Hematopoietic multipotent progenitor cell (in vitro differentiated cells): ENCODE measurements around the gene PHTF1. TPM values are rescaled to one million over a fixed set of nuclear protein-coding genes. Genes with fewer than 3 reads are reported as not detected.
A peak's percentile ranks its signal among the peaks of the same experiment; 100 is the strongest.
"Not testable (repeated sequence)": the region's sequence is repeated elsewhere in the genome, so short reads cannot be mapped to it uniquely, and the experiment has no call there.

Experiments used
- DNase-seq, 3 donors: peaks; one replicate each; pipeline ENCODE4 v3.0.0-alpha.2; 2011 to 2015; ENCODE audit warnings: low read depth in 2 of 3, low spot score in 2 of 3
- total RNA-seq: library from RNA; depleted of rRNA; stranded (reverse); fragments of >200 nt; gene quantifications from one replicate; pipeline ENCODE4 v1.2.3, GENCODE V29; 2012

Gene PHTF1
- total RNA-seq, 1 donor = 41.5 TPM

GRCh38 chr1:113734357-113735055 is 24.8 kb downstream of the PHTF1 start:
- DNase-seq = no peak

GRCh38 chr1:113732802-113733201 is 26.5 kb downstream of the PHTF1 start:
- no peak for DNase-seq

GRCh38 chr1:113721010-113721409 is 38.3 kb downstream of the PHTF1 start:
- DNase-seq = no peak

- not testable (repeated sequence) for DNase-seq
Measured at GRCh38 chr1:113718621-113719020, 40.7 kb downstream of the PHTF1 start.

- not testable (repeated sequence) for DNase-seq
Measured at GRCh38 chr1:113717506-113717905, 41.8 kb downstream of the PHTF1 start.

GRCh38 chr1:113714606-113715269 is 44.5 kb downstream of the PHTF1 start:
- DNase-seq = no peak

GRCh38 chr1:113701429-113701828 is 57.9 kb downstream of the PHTF1 start:
- DNase-seq = peak in 2 of 3 donors; percentile 31 to 54

- no peak for DNase-seq
Measured at GRCh38 chr1:113694910-113695309, 64.4 kb downstream of the PHTF1 start.

GRCh38 chr1:113692824-113693431 is 66.4 kb downstream of the PHTF1 start:
- DNase-seq = no peak

GRCh38 chr1:113692342-113692741 is 66.9 kb downstream of the PHTF1 start:
- no peak for DNase-seq

- no peak for DNase-seq
Measured at GRCh38 chr1:113691184-113691583, 68.1 kb downstream of the PHTF1 start.

GRCh38 chr1:113686891-113687618 is 72.2 kb downstream of the PHTF1 start:
- no peak for DNase-seq

GRCh38 chr1:113684153-113684541 is 75.1 kb downstream of the PHTF1 start:
- peak in 1 of 3 donors; percentile 8 for DNase-seq

- no peak for DNase-seq
Measured at GRCh38 chr1:113683384-113684152, 75.7 kb downstream of the PHTF1 start.

- DNase-seq = no peak
Measured at GRCh38 chr1:113681596-113682337, 77.5 kb downstream of the PHTF1 start.

GRCh38 chr1:113678159-113678469 is 81.2 kb downstream of the PHTF1 start:
- DNase-seq = no peak

GRCh38 chr1:113677250-113678158 is 81.8 kb downstream of the PHTF1 start:
- peak in 2 of 3 donors; percentile 41 to 75 for DNase-seq

GRCh38 chr1:113676524-113676923 is 82.8 kb downstream of the PHTF1 start:
- DNase-seq = no peak

GRCh38 chr1:113675302-113675701 is 84.0 kb downstream of the PHTF1 start:
- no peak for DNase-seq
